Activated T-cell treated with anti-CD3 and anti-CD28 coated beads for 4 hours (primary cell): ENCODE measurements around the gene SPON1.

ENCODE experiments used
- DNase-seq: peaks from one replicate; pipeline ENCODE4 v3.0.0-alpha.2; 2020

The SPON1 gene

GRCh38 chr11:14202251-14203196 lies 240.0 kb downstream of the SPON1 start:
- no peak for DNase-seq

- DNase-seq = no peak
These were observed 240.8 kb downstream of the SPON1 start for GRCh38 chr11:14203321-14203720.

GRCh38 chr11:14212986-14213385 lies 250.5 kb downstream of the SPON1 start:
- DNase-seq = no peak

GRCh38 chr11:14218728-14219127 lies 256.2 kb downstream of the SPON1 start:
- no peak for DNase-seq

- no peak for DNase-seq
These were observed 261.2 kb downstream of the SPON1 start for GRCh38 chr11:14223636-14224288.

DNA sequence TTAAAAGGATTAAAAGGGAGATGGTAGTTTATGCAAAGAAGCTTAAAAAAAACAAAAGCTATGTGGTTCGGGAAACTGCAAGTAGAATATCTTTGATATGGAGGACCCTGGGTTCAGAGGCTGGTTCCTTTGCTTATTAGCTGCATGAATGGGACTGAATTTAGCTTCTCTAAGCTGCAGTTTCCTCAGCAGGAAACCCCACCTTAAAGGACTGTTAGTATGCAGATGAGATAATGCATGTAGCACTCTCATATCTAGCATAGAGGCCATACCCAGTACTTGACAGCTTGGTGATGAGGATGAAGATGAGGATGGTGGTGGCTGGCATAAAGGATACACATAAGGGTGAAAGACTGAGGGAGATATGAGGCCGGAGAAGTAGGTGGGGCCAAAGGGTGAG lies 261.9 kb downstream of the SPON1 start:
- no peak for DNase-seq

- no peak for DNase-seq
These were observed 263.1 kb downstream of the SPON1 start for GRCh38 chr11:14225666-14226065.

- DNase-seq = no peak
These were observed 265.8 kb downstream of the SPON1 start for GRCh38 chr11:14228356-14228755.

DNA sequence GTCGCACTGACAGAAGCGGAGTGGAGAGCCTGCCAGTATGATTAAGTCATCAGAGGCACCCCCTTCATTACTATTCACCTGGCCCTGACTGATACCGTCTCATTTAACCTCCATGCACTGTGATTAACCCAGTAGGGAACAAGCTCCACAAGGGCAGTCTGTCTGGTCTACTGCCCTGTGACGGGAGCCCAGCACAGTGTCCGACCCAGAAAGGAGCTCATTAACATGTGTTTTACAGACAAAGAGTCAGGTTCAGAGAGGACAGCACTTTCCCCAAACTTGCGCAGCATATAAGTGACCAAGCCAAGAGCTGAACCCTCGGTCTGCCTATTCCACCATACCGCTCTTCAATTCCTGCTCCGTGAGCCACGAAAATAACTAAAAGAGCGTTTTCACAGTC lies 266.9 kb downstream of the SPON1 start:
- no peak for DNase-seq

DNA sequence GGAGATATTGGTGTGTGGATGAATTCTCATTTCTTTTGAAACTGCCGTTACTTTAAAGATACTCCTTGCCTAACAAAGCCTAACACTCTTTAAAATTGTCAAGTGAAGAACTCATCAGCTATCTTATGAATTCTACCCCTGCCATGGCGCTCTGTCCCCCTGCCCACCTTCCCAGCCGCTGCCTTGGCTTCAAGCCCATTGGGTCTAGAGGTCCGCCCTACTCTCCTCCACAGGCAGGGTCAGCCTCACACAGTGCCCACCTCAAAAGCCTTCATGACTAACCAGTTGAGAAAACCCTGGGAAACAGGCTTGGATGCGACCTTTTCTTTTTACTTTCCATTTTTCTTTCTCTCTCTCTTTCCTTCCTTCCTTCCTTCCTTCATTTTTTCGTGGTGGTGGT lies 267.9 kb downstream of the SPON1 start:
- DNase-seq = no peak

DNA sequence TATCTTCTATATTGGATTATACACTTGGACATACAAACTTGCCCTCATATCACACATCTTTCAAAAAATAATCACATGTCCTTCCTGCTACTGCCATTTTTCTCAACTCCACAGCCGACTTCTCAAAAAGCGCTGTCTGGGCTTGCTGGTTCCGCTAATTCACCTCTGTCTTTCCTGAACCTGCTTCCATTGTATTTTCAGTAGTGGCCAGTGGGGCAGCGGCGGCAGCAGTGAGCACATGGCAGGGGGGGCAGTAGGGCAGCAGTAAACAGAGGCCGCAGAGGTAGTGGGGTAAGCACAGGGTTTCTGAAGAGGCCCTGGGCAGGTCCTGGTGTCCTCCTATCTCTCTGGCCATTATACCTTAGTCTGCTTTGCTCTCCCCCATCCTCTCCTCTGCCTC lies 270.1 kb downstream of the SPON1 start:
- DNase-seq = no peak

DNA sequence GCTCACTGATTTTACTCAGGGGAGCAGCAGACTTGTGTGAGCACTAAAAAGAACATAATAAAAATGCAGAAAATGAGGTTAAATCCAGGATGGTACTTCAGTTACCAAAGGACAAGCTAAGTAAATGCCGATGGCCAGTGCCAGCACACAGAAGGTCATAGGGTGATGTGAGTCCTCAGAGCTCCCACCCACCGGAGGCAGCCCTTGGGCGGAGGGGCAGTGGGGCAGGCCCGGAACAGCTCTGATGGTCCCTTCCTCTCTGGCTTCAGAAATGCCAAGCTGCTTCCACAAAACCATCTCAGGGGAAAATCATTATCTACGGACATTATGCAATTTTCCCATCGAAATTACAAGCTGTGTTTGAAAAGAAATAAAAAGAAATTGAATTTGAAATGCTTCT lies 271.9 kb downstream of the SPON1 start:
- no peak for DNase-seq

- no peak for DNase-seq
These were observed 273.2 kb downstream of the SPON1 start for GRCh38 chr11:14235701-14236100.

- no peak for DNase-seq
These were observed 275.0 kb downstream of the SPON1 start for GRCh38 chr11:14237444-14237961.

DNA sequence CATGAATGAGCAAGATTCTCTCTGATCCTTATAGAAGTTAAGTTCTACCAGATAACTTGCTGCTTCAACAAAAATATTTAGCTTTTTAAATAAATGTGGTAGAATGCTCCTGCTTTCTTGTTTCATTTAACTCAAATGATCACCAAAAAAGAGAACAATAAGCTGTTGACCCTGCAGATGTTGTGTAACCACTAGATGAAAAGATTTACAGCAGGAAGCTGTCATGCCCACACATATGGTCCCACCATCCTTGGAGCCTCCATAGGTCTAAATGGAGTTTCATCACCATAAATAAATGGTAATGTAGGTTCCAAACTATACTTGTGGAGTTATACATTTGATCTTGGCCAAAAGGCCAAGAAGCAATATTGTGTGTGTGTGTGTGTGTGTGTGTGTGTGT lies 277.7 kb downstream of the SPON1 start:
- no peak for DNase-seq

DNA sequence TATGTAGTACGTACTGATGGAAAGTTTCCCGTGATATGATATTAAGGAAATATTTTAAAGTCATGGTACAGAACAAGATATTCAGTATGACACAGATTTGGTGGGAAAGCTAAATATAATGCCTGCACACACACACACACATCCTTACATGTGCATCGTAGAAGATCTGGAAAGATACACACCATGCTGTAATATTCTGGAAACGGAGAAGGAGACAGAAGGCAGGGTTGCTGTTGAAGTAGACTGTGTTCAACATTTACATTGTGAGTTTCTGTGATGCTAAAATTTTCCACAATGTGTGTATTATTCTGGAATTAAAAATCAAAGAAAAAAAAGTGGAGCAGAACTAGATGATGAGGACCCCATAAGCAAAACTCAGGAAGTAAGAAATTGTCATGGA lies 278.4 kb downstream of the SPON1 start:
- DNase-seq = no peak

DNA sequence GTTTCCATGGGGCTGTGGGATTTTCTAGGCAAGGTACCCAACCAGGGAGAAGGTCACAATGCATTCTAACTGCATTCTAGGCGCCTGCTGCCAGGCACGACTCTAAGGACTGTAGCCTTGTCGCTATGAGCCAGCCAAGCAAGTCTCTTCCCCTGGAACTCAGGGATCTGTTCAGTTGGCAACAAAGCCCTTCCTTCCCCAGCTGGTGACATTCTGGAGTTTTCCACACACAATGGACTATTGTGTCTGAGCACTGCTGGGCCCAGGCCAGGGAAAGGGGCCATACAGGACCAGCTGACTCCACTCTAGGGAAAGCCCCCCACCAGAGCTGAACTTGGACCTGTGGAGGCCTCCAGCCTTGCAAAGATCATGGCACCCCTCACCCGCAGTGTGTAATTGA lies 279.7 kb downstream of the SPON1 start:
- DNase-seq = no peak

DNA sequence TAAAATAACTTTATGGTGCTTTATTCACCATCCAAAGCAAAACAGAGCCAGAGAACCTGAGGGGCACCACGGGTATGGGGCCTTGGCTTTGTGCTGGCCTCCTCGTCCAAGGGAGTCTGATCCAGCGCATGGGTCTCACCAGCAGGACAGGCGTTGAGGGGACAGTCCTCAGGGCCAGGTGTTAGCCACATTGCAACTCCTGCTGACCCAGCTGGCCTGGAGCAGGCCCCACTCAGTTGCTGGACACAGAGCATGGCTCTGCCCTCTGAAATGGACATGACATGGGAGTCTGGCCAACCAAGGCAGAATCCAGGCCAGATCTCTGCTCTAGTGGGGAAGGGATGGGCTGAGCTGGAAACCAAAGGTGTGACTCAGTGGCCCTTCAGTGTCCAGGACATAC lies 280.2 kb downstream of the SPON1 start:
- no peak for DNase-seq

- DNase-seq = no peak
These were observed 282.4 kb downstream of the SPON1 start for GRCh38 chr11:14244926-14245325.

- no peak for DNase-seq
These were observed 282.9 kb downstream of the SPON1 start for GRCh38 chr11:14245444-14245843.

DNA sequence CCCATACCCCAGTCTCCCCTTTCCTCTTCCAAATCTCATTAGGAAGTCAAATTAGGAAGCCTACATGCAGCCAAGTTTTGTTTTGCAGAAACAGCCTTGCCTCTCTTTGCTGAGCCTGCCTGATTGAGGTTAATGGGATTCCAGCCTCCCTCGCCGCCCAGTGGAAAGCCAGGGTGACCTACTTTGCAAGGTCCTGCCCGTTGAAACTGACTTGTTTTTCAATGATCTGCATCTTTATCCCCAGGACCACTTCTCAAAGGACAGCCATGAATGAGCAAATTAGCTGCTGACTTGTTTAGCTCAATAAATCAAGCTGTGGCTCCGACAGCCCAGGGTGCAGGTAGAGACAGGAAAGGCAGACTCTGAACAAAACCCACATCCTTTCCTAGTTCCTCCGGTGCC lies 286.1 kb downstream of the SPON1 start:
- DNase-seq = no peak

DNA sequence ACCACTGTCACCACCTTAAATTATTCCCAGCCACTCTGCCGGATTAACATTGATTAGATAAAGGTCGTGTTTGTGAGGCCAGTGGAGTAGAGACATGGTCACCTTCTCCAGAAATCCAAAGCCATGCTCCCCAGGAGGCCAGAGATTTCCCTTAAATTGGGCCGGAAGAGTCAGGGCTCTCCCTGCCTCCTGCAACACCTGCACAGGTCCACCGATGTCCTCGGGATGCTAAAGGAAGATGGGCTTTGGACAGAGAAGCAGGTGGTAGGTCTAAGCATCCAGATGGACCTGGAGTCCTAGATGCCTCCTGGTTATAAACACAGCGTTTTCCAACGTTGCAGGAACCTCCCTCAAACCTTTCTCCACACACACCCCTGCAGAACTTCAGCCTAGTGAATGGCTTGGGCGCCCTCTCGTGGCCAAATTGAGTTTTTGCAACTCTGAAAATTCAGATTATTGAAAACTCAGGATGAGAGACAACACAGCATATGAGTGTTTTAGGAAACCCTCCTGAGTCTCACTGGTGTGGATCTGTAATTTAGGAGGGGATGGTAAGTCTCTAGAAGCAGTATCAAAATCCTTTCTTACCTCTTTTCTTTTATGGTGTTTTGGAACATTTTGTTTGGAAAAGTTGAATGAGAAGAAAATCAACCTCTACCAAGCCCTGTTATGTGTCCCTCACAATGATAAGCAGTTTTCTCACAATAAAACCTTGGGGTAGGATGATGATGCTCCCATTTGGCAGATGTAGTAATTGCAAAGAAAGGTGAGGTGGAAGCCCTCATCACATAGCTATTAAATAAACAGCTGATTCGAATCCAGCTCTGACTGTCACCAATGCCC lies 286.8 kb downstream of the SPON1 start:
- peak; percentile 59 for DNase-seq

DNA sequence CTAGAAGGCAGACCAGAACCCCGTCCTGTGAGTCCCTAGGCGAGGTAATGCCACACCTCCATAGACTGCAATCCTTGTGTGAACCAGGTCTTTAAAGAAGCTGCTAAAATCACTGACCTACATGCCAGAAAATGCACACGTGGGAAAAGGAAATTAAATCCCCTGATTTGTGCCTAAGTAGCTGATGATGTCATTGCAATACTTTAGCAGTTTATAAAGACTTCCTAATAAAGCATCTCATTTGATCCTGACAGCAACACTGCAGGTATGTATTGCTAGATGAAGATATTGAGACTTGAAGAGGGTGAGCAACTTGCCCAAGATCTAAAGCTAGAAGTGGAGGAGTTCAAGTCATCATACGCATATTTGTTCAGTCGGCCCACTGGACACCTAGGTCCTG lies 289.2 kb downstream of the SPON1 start:
- no peak for DNase-seq
